Mucosa of gallbladder (tissue), 1 donor: ENCODE results near the gene C1QTNF4. TPM values are rescaled to one million over a fixed set of nuclear protein-coding genes. Genes with fewer than 3 reads are reported as not detected.
"Not testable (repeated sequence)": the region's sequence is repeated elsewhere in the genome, so short reads cannot be mapped to it uniquely, and the experiment has no call there.

ENCODE experiments used
- DNase-seq: peaks from one replicate; pipeline ENCODE4 v3.0.0-alpha.2; 2020; ENCODE audit warnings: low spot score
- total RNA-seq: library from RNA; stranded (reverse); gene quantifications from one replicate; pipeline ENCODE4 v1.2.1, GENCODE V29; 2021
- donor health status: DM: no; HTN: no; CAD: no.

Gene C1QTNF4
- total RNA-seq, 1 donor from 2014 or later = 5.5 TPM

- DNase-seq = peak; percentile 50
Observed at GRCh38 chr11:47565340-47566148, 28.7 kb downstream of the C1QTNF4 start, which contains the start of gene PTPMT1. TSS of gene PTPMT1 (plus strand) at chr11:47565599. CDS start at chr11:47565623, 24 bp downstream.

GRCh38 chr11:47564933-47565339 is 29.3 kb downstream of the C1QTNF4 start:
- DNase-seq = no peak

GRCh38 chr11:47564366-47564765 is 29.8 kb downstream of the C1QTNF4 start:
- DNase-seq = not testable (repeated sequence)

GRCh38 chr11:47562393-47562792 is 31.8 kb downstream of the C1QTNF4 start:
- DNase-seq = not testable (repeated sequence)

GRCh38 chr11:47560426-47560825 is 33.8 kb downstream of the C1QTNF4 start:
- DNase-seq = no peak

GRCh38 chr11:47558695-47559094 is 35.5 kb downstream of the C1QTNF4 start:
- DNase-seq = no peak

GRCh38 chr11:47557004-47557403 is 37.2 kb downstream of the C1QTNF4 start:
- DNase-seq = not testable (repeated sequence)

- DNase-seq = no peak
Observed at GRCh38 chr11:47553406-47553743, 40.8 kb downstream of the C1QTNF4 start.

- DNase-seq = peak; percentile 91
Observed at GRCh38 chr11:47552566-47553405, 41.4 kb downstream of the C1QTNF4 start, which contains the start of gene CELF1. TSS of gene CELF1 (minus strand) at chr11:47553132. CDS start at chr11:47499523, 53,609 bp downstream.

GRCh38 chr11:47552056-47552565 is 42.1 kb downstream of the C1QTNF4 start:
- no peak for DNase-seq

GRCh38 chr11:47551086-47551485 is 43.1 kb downstream of the C1QTNF4 start:
- no peak for DNase-seq

GRCh38 chr11:47550288-47551047 is 43.7 kb downstream of the C1QTNF4 start:
- DNase-seq = no peak

GRCh38 chr11:47546274-47546673 is 47.9 kb downstream of the C1QTNF4 start:
- not testable (repeated sequence) for DNase-seq

GRCh38 chr11:47545298-47545697 is 48.9 kb downstream of the C1QTNF4 start:
- no peak for DNase-seq

- DNase-seq = no peak
Observed at GRCh38 chr11:47541070-47541469, 53.1 kb downstream of the C1QTNF4 start.

GRCh38 chr11:47539681-47540039 is 54.6 kb downstream of the C1QTNF4 start:
- no peak for DNase-seq

Other genes starting within 250 kb of the C1QTNF4 start
- not detected for gene MYBPC3, start 241.7 kb downstream of the C1QTNF4 start, total RNA-seq
- 35.3 TPM for gene SPI1, start 215.9 kb downstream of the C1QTNF4 start, total RNA-seq
- gene SLC39A13, start 185.8 kb downstream of the C1QTNF4 start, total RNA-seq = 58.6 TPM
- gene PSMC3, start 168.0 kb downstream of the C1QTNF4 start, total RNA-seq = 80.5 TPM
- gene RAPSN, start 145.3 kb downstream of the C1QTNF4 start, total RNA-seq = 0.35 TPM
- gene CELF1, start 41.3 kb downstream of the C1QTNF4 start, total RNA-seq = 102 TPM
- 45.1 TPM for gene PTPMT1, start 28.8 kb downstream of the C1QTNF4 start, total RNA-seq
- gene KBTBD4, start 15.4 kb downstream of the C1QTNF4 start, total RNA-seq = 20.3 TPM
- 97.8 TPM for gene NDUFS3, start 15.3 kb downstream of the C1QTNF4 start, total RNA-seq
- gene FAM180B, start 7.7 kb downstream of the C1QTNF4 start, total RNA-seq = 0.14 TPM
- 65.7 TPM for gene MTCH2, start 48.1 kb upstream of the C1QTNF4 start, total RNA-seq
- gene AGBL2, start 121.0 kb upstream of the C1QTNF4 start, total RNA-seq = 5.6 TPM
- 64.6 TPM for gene FNBP4, start 172.9 kb upstream of the C1QTNF4 start, total RNA-seq